ENCODE results near the gene ATP5PB. TPM values are rescaled to one million over a fixed set of nuclear protein-coding genes. Genes with fewer than 3 reads are reported as not detected.

Gene ATP5PB
- total and polyA plus RNA-seq, 7 donors, result 157 to 849 (median 217) TPM

- DNase-seq, result no peak
- no peaks in the 10 kb centered on the region for H3K9me3 ChIP-seq
- peaks cover 0 to 7% (median 0%) of the 10 kb centered on the region in 4 donors for H3K36me3 ChIP-seq
- intact Hi-C loops (cut with DNase I), result no loop called here
- H3K27me3 ChIP-seq, result no peaks in the 10 kb centered on the region
- no peak overlapping the region for H3K27ac ChIP-seq
- no peak overlapping the region for H3K4me3 ChIP-seq
- 94 to 98% methylated on average over 3 of the region's 3 CpGs for WGBS, 2 donors
- TF ChIP-seq POLR2A (IDR thresholded peaks at IDR 0.05) (no peak), EP300 (IDR thresholded peaks at IDR 0.05) (no peak), CTCF (IDR thresholded peaks at IDR 0.05) (no peak), POLR2AphosphoS5 (IDR thresholded peaks at IDR 0.05) (no peak)
- H3K4me1 ChIP-seq, result no peaks in the 10 kb centered on the region
Observed at GRCh38 chr1:111424281-111424680, 25.0 kb upstream of the ATP5PB start.

- peaks cover 0 to 41% (median 18%) of the 10 kb centered on the region in 4 donors for H3K36me3 ChIP-seq
- intact Hi-C loops (cut with DNase I), result no loop called here
- 77 to 90% methylated on average over 3 of the region's 3 CpGs for WGBS, 2 donors
Observed at GRCh38 chr1:111436726-111437125, 12.5 kb upstream of the ATP5PB start.

GRCh38 chr1:111439461-111440351 lies 9.6 kb upstream of the ATP5PB start:
- 85 to 91% methylated on average over 3 of the region's 3 CpGs for WGBS, 2 donors
- intact Hi-C loops (cut with DNase I), result loop anchor here (10.0 kb wide), 2 partner anchors 1025 to 1405 kb away; partner anchors contain the start of gene STRIP1
- no peak overlapping the region for H3K27ac ChIP-seq
- H3K9me3 ChIP-seq, result no peaks in the 10 kb centered on the region
- no peaks in the 10 kb centered on the region for H3K27me3 ChIP-seq
- TF ChIP-seq POLR2A (IDR thresholded peaks at IDR 0.05) (no peak), POLR2AphosphoS5 (IDR thresholded peaks at IDR 0.05) (no peak), CTCF (IDR thresholded peaks at IDR 0.05) (no peak), EP300 (IDR thresholded peaks at IDR 0.05) (no peak)
- peaks cover 8 to 70% (median 30%) of the 10 kb centered on the region in 4 donors for H3K36me3 ChIP-seq
- H3K4me1 ChIP-seq, result no peaks in the 10 kb centered on the region
- H3K4me3 ChIP-seq, result no peak overlapping the region
- no peak for DNase-seq

More at GRCh38 chr1:111436726-111437125, 12.5 kb upstream of the ATP5PB start:
- H3K4me1 ChIP-seq, result no peaks in the 10 kb centered on the region
- TF ChIP-seq EP300 (IDR thresholded peaks at IDR 0.05) (no peak), CTCF (IDR thresholded peaks at IDR 0.05) (no peak), POLR2A (IDR thresholded peaks at IDR 0.05) (no peak), POLR2AphosphoS5 (IDR thresholded peaks at IDR 0.05) (no peak)
- no peak overlapping the region for H3K4me3 ChIP-seq
- H3K9me3 ChIP-seq, result no peaks in the 10 kb centered on the region
- no peaks in the 10 kb centered on the region for H3K27me3 ChIP-seq
- no peak overlapping the region for H3K27ac ChIP-seq
- no peak for DNase-seq

- H3K36me3 ChIP-seq, result peaks cover 8 to 90% (median 32%) of the 10 kb centered on the region in 4 donors
- intact Hi-C loops (cut with DNase I), result loop anchor here (10.0 kb wide), 2 partner anchors 1023 to 1407 kb away; partner anchors contain the start of gene STRIP1
Observed at GRCh38 chr1:111441573-111442192, 7.6 kb upstream of the ATP5PB start.

More at GRCh38 chr1:111441573-111442192, 7.6 kb upstream of the ATP5PB start:
- no peaks in the 10 kb centered on the region for H3K9me3 ChIP-seq
- DNase-seq, result no peak
- H3K4me1 ChIP-seq, result no peaks in the 10 kb centered on the region
- WGBS, 2 donors, result 57 to 67% methylated on average over 9 of the region's 9 CpGs
- TF ChIP-seq POLR2A (IDR thresholded peaks at IDR 0.05) (no peak), CTCF (IDR thresholded peaks at IDR 0.05) (peak in 2 of 4 experiments; percentile 13 to 28)
- H3K27ac ChIP-seq, result no peak overlapping the region
- H3K4me3 ChIP-seq, result no peak overlapping the region
- H3K27me3 ChIP-seq, result no peaks in the 10 kb centered on the region

Measured in sigmoid colon (tissue), 7 donors.